Cerebellar cortex (tissue), 1 donor: Measurements from ENCODE around the gene SS18L1.
"Not testable (repeated sequence)": the region's sequence is repeated elsewhere in the genome, so short reads cannot be mapped to it uniquely, and the experiment has no call there.

Source experiments
- DNase-seq: peaks from one replicate; pipeline ENCODE4 v3.0.0-alpha.2; 2015; ENCODE audit warnings: low spot score

Gene SS18L1, protein sequence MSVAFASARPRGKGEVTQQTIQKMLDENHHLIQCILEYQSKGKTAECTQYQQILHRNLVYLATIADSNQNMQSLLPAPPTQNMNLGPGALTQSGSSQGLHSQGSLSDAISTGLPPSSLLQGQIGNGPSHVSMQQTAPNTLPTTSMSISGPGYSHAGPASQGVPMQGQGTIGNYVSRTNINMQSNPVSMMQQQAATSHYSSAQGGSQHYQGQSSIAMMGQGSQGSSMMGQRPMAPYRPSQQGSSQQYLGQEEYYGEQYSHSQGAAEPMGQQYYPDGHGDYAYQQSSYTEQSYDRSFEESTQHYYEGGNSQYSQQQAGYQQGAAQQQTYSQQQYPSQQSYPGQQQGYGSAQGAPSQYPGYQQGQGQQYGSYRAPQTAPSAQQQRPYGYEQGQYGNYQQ

DNA sequence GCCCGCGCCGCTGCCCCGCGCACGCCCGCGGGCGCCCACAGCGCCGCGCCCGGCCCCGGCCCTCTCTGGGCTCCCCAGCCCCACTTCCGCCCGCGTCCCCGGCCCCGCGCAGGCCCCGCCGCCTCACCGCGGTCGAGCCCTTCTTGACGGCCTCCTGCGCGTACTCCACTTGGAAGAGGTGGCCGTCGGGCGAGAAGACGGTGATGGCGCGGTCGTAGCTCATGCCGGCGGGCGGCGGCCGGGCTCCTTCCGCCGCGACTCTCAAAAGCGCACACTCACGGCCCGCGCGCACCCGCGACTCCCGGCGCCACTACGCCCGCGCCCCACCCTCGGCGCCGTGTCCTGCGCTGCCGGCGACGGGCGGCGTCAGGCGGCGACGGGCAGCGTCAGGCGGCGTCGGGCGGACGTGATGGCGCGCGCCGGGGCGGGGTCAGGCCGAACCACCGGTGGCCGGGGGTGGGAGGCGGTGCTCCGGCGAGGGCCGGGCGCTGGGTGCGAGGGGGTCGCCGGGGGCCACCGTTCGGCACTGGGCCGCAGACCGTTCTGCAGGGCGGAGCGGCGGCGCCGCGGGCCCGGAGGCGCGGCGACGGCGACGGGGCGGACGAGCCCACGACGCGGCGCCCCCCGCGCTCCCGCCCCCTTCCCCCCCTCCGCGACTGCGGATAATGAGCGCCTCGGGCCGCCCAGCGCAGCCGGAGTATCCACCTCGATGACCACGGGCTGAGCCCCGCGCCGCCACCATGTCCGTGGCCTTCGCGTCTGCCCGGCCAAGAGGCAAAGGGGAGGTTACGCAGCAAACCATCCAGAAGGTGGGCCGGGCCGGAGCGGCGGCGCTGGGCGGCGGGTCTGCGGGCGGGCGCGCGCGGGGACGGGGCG, at the start of gene SS18L1, which contains the start of gene PSMA7:
Gene SS18L1, plus strand, starts transcription at position 689 of the 876 bp plus-strand sequence. Its CDS starts 52 bp downstream, at position 741.
Gene PSMA7, minus strand, starts transcription at position 314 of the 876 bp plus-strand sequence. Its CDS starts 91 bp downstream, at position 223.
- DNase-seq, result peak; percentile 82

GRCh38 chr20:62096421-62097380, 46.9 kb upstream of the SS18L1 start:
- DNase-seq, result no peak

- DNase-seq, result no peak
Measured at GRCh38 chr20:62097881-62098407, 45.6 kb upstream of the SS18L1 start.

DNA sequence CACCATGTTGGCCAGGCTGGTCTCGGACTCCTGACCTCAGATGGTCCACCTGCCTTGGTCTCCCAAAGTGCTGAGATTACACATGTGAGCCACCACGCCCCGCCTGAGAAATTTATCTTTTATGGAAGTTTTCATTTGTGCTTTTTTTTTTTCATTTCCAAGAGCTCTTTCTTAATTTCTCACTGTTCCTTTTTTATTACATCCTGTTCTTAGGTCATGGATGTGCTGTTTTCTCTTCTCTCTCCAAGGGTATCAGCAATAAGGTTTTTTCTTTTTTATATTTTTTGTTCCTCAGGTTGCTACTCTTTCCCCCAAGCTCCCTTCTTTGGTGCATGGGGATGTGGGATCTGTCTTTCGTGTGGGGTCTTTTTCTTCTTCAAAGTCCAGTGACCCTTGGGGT, 42.5 kb upstream of the SS18L1 start:
- DNase-seq, result no peak

- no peak for DNase-seq
Measured at GRCh38 chr20:62103508-62104233, 39.9 kb upstream of the SS18L1 start.

DNA sequence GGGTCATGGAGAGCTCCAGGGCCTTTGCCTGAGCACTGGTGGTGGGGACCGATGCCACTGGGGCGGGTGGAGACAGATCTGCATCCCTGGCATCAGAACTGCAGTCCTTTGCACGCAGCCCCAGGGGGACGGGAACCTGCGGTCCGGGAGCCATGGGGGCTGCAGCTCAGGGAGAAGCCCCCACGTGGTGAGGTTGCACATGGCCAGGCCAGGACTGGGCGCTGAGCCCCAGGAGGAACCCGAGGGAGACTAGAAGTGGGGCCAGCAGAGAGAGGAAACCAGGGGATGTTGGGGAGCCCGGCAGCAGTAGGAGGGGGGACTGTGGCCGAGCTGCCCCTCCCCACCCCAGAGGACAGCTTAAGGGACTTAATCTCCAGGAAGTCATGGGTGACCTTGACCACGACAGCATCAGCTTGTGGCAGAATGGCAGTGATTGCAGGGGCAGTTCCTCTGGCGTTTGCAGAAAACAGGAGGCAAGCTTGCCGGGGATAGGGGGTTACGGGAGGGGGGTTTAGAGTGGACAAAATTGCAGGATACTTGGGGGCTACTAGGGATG, 39.3 kb upstream of the SS18L1 start:
- no peak for DNase-seq

GRCh38 chr20:62104791-62105345, 38.7 kb upstream of the SS18L1 start:
- DNase-seq, result no peak

DNA sequence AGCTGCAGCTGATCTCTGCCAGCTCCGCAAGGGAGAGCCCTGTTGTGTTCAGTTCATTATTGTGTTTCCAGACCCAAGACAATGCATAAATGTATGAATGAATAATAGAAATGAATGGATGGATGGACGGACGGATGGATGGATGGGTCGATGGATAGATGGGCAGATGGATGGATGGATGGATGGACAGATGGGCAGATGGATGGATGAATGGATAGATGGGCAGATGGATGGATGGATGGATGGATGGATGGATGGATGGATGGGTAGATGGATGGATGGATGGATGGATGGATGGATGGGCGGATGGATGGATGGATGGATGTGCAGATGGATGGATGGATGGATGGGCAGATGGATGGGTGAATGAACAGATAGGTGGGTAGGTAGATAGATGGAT, 38.0 kb upstream of the SS18L1 start:
- DNase-seq, result no peak

DNA sequence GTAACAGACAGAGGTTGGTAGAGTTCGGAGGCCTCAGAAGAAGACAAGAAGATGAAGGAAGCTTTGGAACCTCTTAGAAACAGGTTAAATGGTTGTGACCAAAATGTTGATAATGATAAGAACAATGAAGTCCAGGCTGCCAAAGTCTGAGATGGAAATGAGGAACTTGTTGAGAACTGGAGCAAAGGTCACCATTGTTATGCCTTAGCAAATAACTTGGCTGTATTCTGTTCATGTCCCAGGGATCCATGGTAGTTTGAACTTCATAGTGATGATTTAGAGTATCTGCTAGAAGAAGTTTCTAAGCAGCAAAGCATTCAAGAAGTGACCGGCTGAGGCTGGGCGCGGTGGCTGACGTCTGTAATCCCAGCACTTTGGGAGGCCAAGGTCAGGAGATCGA, 32.4 kb upstream of the SS18L1 start:
- DNase-seq, result no peak

- no peak for DNase-seq
Measured at GRCh38 chr20:62112368-62112767, 31.2 kb upstream of the SS18L1 start.

DNA sequence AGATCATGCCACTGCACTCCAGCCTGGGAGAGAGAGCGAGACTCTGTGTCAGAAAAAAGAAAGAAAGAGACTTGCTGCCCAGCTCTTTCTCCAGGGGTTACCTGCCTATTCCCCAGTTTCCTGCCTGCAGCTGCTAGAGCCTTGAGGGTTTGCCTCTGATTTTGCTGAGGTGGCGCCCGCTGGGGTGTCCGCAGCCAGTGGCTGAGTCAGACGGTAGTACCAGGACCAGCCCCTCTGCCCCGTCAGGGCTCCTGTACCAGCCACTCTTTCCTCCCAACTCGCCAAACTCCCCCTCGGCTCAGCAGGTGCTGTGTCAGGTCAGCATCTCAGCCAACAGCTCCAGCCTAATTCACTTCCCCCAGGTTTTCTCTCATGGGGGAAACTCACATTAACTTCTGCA, 28.7 kb upstream of the SS18L1 start:
- no peak for DNase-seq

- not testable (repeated sequence) for DNase-seq
Measured at GRCh38 chr20:62115800-62116407, 27.7 kb upstream of the SS18L1 start.

GRCh38 chr20:62116558-62117361, 26.8 kb upstream of the SS18L1 start:
- no peak for DNase-seq

GRCh38 chr20:62117362-62117646, 26.3 kb upstream of the SS18L1 start:
- DNase-seq, result no peak

DNA sequence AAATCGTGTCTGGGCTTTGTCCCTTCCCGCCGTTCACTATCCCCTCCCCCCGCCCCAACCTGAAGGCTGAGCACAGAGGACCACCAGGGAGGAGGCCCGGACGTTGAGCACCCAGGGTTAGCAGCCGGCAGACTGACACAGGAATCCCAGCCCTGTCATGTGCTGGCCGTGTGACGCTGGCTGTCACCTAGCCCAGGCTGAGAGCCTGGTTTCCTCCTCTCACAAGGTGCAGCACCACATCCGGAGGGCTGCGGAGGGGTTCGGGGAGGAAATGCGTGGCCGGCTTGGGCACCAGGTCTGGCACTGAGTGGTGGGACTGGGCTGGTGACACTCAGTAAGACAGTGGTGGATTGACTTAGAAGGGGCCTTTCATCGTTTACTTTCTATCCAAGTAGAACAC, 25.9 kb upstream of the SS18L1 start:
- DNase-seq, result no peak

DNA sequence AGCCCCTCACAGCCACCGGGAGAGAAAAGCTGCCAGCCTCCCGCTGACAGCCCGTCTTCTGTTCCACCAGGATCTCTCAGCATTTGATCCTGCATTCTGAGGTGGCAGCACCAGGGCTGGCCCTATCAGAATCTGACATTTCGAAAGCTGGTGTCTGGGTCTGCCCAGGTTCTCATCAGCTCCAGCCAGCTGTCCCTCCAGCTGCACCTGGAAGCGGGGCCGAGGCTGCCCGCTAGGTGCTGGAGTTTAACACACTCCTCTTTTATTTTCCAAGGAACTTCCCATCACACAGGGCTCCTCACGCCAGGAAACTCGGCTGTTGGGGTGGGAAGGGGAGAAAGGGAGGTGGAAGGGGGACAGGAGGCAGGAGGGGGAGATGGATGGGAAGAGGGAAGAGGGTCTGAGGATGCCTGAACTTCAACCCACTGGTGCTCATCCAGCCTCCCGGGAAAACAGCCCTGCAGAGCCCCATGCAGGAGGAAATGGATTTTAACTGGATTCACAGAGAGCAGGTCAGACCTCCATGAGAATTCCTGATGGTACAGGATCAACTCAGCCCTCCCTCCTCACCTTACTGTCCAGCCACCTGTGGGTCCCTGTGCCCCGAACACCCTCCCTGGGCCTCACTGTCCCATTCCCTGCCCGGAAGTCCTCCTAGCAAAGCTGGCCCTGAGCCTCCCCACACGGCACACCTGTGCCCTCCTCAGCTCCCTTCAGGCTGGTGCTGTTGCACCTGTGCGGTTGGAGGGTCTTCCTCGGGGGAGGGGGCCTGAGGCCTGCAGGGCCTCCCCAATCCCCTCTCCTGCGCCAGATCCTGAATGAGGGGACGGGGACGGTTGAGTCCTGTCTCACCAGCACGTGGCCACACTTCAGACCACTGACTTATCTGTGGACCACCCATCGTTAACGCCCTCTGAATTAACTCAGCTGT, 25.2 kb upstream of the SS18L1 start:
- no peak for DNase-seq

DNA sequence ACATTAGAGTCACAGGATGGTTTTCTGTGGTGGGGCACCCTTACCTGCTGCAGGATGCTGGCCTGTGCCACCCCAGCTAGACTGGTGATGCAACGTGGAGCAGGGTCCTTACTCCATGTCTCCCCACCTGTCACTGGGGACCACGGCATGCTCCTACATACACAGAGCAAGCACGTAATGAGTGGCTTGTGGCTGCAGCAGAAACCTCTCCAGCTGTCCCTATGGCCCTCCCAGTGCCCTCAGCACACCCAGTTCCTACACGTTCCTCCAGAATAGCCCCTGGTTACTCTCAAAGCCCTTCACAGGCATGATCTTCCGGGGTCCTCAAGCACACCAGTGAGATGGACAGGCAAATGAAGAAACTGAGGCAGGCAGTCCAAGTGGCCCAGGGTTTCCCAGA, 24.5 kb upstream of the SS18L1 start:
- no peak for DNase-seq
